GM19025 (cell line): ENCODE measurements around the gene C1QL4.
"Not testable (repeated sequence)": the region's sequence is repeated elsewhere in the genome, so short reads cannot be mapped to it uniquely, and the experiment has no call there.

Source experiments
- ATAC-seq: cut with Tn5 transposase; IDR thresholded peaks from one replicate; pipeline ENCODE4 v1.9.1; 2021; ENCODE audit warnings: mild to moderate bottlenecking, low read depth, moderate library complexity; ENCODE audit not compliant: unreplicated experiment

The C1QL4 gene

GRCh38 chr12:49336645-49337584 is at the start of gene C1QL4:
Gene C1QL4 (minus strand): TSS chr12:49337188. CDS start chr12:49336477, 711 bp downstream.
- ATAC-seq = peak; percentile 73

- ATAC-seq = not testable (repeated sequence)
Observed at GRCh38 chr12:49380184-49380583, 43.2 kb upstream of the C1QL4 start.

DNA sequence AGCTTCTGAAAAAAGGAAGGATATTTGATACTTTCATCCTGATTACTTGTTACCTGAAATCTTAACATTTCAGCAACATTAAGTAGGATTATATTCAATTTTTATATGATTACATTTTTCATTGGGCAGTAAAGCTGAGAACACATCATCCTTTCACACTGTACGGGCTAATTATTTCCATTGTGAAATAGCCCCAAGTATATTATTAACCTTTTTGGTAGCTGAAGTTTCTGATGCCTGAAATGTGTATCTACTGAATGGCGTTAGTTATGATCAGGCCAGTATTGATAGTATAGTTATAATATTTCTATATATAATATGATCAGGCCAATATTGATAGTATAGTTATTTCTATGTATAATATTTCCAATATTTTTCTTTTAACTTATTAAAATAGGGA is 40.4 kb upstream of the C1QL4 start:
- no peak for ATAC-seq

DNA sequence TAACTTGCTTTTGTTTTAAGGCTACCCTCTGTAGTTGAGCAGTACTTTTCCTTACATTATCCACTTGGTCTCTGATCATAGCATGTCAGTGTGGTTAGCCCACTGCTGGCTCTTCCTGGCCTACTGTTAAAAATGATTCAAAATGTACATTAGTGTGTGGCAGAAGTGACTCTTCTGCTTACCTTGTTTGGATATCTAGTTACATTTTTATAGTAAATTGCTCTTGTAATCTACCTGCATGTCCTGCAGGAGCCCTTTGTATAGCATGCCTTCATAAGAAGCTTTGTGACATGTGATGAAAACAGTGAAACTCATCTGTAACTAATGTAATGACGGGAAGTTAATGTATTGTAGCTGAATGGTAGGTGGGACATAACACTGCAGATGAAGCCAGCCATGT is 38.4 kb upstream of the C1QL4 start:
- no peak for ATAC-seq

DNA sequence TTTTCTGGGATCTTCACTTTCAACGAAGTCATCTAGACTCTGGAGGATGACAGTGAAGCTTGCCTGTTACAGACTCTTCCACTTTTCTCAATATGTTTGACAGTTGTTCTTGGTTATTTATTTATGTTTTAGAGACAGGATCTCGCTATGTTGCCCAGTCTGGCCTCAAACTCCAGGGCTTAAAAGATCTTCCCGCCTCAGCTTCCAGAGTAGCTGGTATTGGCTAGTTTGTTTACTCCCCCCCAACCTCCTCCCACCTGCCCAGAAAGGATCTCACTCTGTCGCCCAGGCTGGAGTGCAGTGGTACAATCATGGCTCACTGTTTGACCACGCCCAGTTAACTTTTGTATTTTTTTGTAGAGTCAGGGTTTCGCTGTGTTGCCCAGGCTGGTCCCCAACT is 33.6 kb upstream of the C1QL4 start:
- no peak for ATAC-seq

GRCh38 chr12:49369411-49370145 is 32.6 kb upstream of the C1QL4 start:
- ATAC-seq = peak; percentile 41

DNA sequence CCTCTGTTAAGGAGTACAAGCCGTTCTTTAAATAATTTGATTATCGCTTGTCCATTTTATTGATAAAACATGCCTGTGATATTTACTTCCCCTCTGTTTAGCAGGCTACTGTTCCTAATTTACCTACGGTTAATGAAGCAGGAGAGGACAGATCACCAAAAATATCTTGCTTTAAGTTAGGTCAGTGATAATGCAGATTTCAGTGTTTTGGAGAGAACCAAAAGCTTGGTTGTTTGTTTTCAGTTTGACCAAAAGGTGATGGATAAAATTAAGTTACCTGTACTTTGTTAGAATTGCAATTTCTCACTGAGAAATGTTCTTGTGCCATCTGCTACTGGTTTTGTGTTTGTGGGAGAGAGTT is 31.2 kb upstream of the C1QL4 start:
- ATAC-seq = no peak

DNA sequence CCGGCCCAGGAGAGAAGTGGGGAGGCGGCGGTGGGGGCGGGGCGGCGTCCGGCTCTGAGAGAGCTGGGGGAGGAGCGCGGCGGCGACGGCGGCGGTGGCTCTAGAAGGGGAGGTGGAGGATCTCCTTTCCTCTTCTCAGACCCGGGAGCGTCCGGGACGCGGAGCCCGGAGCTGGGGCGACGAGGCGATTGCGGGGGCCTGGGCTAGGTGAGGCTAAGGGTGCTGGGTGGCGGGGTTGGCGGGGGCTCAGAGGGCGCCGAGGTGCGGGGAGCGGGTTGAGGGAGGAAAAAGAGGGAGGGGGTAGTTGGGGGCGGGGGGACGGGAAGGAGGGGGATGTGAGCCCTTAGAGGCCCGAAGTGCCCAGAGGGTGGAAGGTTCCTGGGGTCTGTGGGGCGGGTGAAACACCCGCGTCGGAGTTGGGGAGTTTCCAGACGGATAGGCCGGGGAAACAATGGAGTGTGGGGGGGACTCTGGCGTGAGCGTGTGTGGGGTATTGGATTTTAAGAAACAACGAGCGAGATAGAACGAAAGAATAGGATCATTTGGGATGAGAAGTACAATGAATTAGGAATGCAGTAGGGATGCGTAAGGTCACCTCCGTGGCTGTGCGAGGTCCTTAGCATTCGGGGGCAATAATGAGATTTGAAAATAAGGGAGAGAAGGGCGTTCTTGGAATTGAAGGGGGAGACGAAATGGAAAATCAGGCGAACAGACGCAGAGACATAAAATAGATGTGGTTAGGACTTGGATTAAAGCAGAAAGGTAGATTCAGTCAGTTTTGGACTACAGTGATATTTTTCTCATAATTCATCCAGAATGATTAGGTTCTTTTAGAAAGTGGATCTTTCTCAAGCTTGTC is 30.6 kb upstream of the C1QL4 start, which contains the start of gene SPATS2:
Gene SPATS2, plus strand, starts transcription at position 82 of the 859 bp plus-strand sequence. CDS start 93,551 bp downstream, outside the sequence.
- ATAC-seq = no peak

DNA sequence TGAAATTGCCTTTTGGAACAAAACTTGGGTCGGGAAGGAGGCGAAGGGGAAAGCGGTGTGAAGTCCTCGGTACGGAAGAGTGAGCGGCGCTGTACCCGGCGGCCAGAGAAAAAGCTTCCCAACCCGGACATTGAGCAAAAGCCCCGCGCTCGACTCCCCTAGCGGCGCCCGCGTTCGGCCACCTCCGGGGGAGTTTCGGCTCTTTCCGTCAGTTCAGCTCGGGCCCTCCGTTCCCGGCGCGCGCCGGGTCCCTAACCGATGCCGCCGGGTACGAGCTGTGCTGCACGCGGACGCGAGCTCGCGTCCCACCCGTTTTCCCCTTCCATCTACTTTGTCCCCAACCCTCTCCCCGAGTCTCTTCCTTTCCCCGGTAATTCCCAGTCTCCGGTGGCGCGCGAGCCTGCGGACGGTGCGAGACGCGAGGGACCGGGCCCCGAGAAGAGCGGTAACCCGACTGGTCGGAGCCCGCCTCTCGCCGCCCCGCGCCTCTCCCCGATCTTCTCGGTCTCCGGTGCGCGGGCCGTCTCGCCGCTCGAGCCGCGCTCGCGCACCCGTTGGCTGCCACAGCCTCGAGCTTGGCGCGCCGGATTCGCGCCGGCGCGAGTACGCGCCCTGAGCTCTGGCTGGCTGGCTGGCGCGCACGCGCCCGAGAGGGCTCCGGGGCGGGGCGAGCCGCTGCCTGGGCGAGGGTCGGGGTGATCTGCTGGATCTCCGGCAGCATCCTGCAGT is 29.8 kb upstream of the C1QL4 start:
- peak; percentile 58 for ATAC-seq

GRCh38 chr12:49366096-49366651 is 29.2 kb upstream of the C1QL4 start:
- peak; percentile 3 for ATAC-seq

- no peak for ATAC-seq
Observed at GRCh38 chr12:49365542-49365941, 28.6 kb upstream of the C1QL4 start.

- ATAC-seq = no peak
Observed at GRCh38 chr12:49364989-49365388, 28.0 kb upstream of the C1QL4 start.

GRCh38 chr12:49362077-49362476 is 25.1 kb upstream of the C1QL4 start:
- ATAC-seq = no peak

- no peak for ATAC-seq
Observed at GRCh38 chr12:49359671-49360070, 22.7 kb upstream of the C1QL4 start.

GRCh38 chr12:49358483-49359141 is 21.6 kb upstream of the C1QL4 start:
- no peak for ATAC-seq

GRCh38 chr12:49357103-49357678 is 20.2 kb upstream of the C1QL4 start:
- no peak for ATAC-seq

DNA sequence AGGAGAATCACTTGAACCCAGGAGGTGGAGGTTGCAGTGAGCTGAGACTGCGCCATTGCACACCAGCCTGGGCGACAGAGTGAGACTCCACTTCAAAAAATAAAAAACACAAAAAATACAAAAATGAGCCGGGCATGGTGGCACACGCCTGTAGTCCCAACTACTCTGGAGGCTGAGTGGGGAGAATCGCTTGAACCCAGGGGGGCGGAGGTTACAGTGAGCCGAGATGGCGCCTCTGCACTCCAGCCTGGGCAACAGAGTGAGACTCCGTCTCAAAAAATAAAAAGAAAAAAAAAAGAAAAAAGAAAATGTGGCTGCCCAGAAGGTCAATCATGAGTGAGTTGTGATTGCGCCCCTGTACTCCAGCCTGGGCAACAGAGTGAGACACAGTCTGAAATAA is 18.9 kb upstream of the C1QL4 start:
- ATAC-seq = no peak

DNA sequence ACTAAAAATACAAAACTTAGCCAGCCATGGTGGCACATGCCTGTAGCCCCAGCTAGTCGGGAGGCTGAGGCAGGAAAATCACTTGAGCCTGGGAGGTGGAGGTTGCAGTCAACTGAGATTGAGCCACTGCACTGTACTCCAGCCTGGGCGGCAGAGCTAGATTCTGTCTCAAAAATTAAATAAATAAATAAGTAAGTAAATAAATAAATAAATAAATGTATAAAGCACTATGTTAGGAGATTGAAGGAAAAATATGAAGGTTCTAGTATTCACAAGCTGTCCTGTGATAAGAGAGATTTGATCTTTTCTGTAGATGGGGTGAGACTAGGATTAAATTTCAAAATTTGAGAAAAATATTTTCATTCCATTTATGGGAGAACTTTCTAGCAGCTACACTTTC is 15.4 kb upstream of the C1QL4 start:
- ATAC-seq = no peak

DNA sequence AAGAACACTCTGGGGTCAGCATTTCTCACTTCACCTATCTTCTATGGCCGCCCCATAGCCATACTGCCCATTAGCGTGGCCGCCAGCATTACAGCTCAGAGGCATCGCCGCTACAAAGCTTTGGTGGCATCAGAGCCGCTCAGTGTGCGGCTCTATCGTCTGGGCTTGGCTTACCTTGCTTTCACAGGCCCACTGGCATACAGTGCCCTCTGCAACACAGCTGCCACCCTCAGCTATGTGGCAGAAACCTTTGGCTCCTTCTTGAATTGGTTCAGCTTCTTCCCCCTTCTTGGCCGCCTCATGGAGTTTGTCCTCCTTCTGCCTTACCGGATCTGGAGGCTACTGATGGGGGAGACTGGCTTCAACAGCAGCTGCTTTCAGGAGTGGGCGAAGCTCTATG is 12.3 kb upstream of the C1QL4 start:
- no peak for ATAC-seq
